HFFc6 (cell line): ENCODE results near the gene REX1BD. TPM values are rescaled to one million over a fixed set of nuclear protein-coding genes. Genes with fewer than 3 reads are reported as not detected.

Experiments
- DNase-seq: peaks from one replicate; pipeline ENCODE4 v3.0.0-alpha.2; 2018
- H3K27ac Mint-ChIP-seq: 2 replicates; pipeline ENCODE4 v1.8.0; 2020; ENCODE audit warnings: mild to moderate bottlenecking, mixed read lengths
- H3K27me3 Mint-ChIP-seq: 2 replicates; pipeline ENCODE4 v1.8.0; 2021; ENCODE audit warnings: mild to moderate bottlenecking, moderate library complexity, mixed read lengths; ENCODE audit not compliant: insufficient read depth
- H3K36me3 Mint-ChIP-seq: 2 replicates; pipeline ENCODE4 v1.8.0; 2021; ENCODE audit warnings: low read depth, mixed read lengths
- H3K4me1 Mint-ChIP-seq: 2 replicates; pipeline ENCODE4 v1.8.0; 2020; ENCODE audit warnings: low read depth, mixed read lengths
- H3K4me3 Mint-ChIP-seq: 2 replicates; pipeline ENCODE4 v1.8.0; 2020; ENCODE audit warnings: mild to moderate bottlenecking, moderate library complexity, mixed read lengths
- H3K9me3 Mint-ChIP-seq: 2 replicates; pipeline ENCODE4 v1.8.0; 2020; ENCODE audit warnings: mild to moderate bottlenecking, mixed read lengths
- total RNA-seq, 6 experiments: library from RNA; stranded (reverse); fragmentation: NEBNext Ultra II Directional; extraction: Animal tissue kit (Norgen Biotek cat#: 25700); gene quantifications; 2 replicates in 1 of 6; 3 replicates in 5 of 6; pipeline ENCODE4 v1.2.3, GENCODE V29; 2021
- TF ChIP-seq, protein P1 (sequence below): fragments of 200-600 bp; sonication (generic); IDR thresholded peaks from 2 replicates; pipeline ENCODE4 v1.5.0; 2021; ENCODE audit warnings: antibody characterized with exemption, mild to moderate bottlenecking

The REX1BD gene
- total RNA-seq, 6 experiments from 2014 or later, result 50.2 to 73.8 (median 60.8) TPM

DNA sequence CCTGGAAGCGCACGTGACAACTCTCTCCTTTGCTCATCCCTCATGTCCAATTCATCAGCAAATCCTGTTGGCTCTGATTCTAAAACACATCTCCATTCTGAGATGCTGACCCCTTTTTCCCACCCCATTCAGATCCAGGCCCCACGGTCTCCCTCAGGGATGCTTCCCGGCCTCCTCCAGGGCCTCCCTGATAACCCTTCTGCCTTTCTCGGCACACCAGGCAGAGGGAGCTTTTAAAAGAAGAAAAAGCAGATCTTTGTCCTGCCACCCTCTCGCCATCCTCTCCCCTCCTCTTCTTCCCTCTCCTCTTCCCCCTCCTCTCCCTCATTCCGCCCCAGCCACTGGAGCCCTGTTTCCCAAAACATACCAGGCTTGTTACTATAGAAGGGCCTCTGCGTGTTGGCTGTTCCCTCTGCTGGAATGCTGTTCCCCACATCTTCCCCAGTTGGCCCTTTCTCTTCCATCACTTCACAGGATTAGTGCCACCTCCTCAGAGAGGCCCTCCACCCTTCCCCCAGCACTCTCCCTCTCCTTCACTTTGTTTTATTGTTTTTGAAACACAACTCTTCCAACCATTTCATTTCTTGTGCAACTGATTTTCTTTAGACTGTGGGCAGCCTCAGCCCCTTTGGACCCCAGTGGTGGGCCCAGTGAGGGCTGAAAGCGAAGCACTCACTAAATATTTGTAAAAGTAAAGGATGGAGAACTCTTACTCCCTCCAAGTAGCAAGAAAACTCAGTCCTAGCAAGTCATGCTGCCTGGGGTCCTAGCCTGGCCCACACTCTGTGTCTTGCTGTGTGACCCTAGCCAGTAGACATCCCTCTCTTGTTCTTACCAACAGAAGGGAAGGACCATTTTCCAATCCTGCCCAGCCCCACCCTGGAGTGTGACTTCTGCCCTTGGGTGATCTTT is 20.5 kb downstream of the REX1BD start:
- TF ChIP-seq, protein P1, sequence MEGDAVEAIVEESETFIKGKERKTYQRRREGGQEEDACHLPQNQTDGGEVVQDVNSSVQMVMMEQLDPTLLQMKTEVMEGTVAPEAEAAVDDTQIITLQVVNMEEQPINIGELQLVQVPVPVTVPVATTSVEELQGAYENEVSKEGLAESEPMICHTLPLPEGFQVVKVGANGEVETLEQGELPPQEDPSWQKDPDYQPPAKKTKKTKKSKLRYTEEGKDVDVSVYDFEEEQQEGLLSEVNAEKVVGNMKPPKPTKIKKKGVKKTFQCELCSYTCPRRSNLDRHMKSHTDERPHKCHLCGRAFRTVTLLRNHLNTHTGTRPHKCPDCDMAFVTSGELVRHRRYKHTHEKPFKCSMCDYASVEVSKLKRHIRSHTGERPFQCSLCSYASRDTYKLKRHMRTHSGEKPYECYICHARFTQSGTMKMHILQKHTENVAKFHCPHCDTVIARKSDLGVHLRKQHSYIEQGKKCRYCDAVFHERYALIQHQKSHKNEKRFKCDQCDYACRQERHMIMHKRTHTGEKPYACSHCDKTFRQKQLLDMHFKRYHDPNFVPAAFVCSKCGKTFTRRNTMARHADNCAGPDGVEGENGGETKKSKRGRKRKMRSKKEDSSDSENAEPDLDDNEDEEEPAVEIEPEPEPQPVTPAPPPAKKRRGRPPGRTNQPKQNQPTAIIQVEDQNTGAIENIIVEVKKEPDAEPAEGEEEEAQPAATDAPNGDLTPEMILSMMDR, result no peak
- no peak overlapping the region for H3K4me3 Mint-ChIP-seq
- DNase-seq, result no peak
- no peaks in the 10 kb centered on the region for H3K9me3 Mint-ChIP-seq
- H3K27me3 Mint-ChIP-seq, result peaks cover 51% of the 10 kb centered on the region
- H3K27ac Mint-ChIP-seq, result no peak overlapping the region
- H3K36me3 Mint-ChIP-seq, result no peaks in the 10 kb centered on the region
- H3K4me1 Mint-ChIP-seq, result peaks cover 4% of the 10 kb centered on the region; the same call in 1 of the 2 replicates

GRCh38 chr19:18609717-18610051 is 21.1 kb downstream of the REX1BD start:
- H3K4me3 Mint-ChIP-seq, result no peak overlapping the region
- peaks cover 4% of the 10 kb centered on the region; the same call in 1 of the 2 replicates for H3K4me1 Mint-ChIP-seq
- H3K27ac Mint-ChIP-seq, result no peak overlapping the region
- DNase-seq, result no peak
- H3K9me3 Mint-ChIP-seq, result no peaks in the 10 kb centered on the region
- peaks cover 56% of the 10 kb centered on the region for H3K27me3 Mint-ChIP-seq
- TF ChIP-seq, protein P1, result no peak
- H3K36me3 Mint-ChIP-seq, result no peaks in the 10 kb centered on the region

GRCh38 chr19:18610245-18610555 is 21.6 kb downstream of the REX1BD start:
- peaks cover 57% of the 10 kb centered on the region for H3K27me3 Mint-ChIP-seq
- no peak overlapping the region for H3K4me3 Mint-ChIP-seq
- no peaks in the 10 kb centered on the region for H3K36me3 Mint-ChIP-seq
- TF ChIP-seq, protein P1, result no peak
- H3K9me3 Mint-ChIP-seq, result no peaks in the 10 kb centered on the region
- peaks cover 4% of the 10 kb centered on the region; the same call in 1 of the 2 replicates for H3K4me1 Mint-ChIP-seq
- H3K27ac Mint-ChIP-seq, result no peak overlapping the region
- DNase-seq, result no peak

GRCh38 chr19:18610556-18611326 is 22.1 kb downstream of the REX1BD start:
- no peak for DNase-seq
- Mint-ChIP-seq H3K36me3 (no peaks in the 10 kb centered on the region), H3K27me3 (peaks cover 56% of the 10 kb centered on the region), H3K27ac (no peak overlapping the region), H3K9me3 (no peaks in the 10 kb centered on the region), H3K4me1 (peaks cover 4% of the 10 kb centered on the region; the same call in 1 of the 2 replicates), H3K4me3 (no peak overlapping the region)
- TF ChIP-seq, protein P1, result no peak

DNA sequence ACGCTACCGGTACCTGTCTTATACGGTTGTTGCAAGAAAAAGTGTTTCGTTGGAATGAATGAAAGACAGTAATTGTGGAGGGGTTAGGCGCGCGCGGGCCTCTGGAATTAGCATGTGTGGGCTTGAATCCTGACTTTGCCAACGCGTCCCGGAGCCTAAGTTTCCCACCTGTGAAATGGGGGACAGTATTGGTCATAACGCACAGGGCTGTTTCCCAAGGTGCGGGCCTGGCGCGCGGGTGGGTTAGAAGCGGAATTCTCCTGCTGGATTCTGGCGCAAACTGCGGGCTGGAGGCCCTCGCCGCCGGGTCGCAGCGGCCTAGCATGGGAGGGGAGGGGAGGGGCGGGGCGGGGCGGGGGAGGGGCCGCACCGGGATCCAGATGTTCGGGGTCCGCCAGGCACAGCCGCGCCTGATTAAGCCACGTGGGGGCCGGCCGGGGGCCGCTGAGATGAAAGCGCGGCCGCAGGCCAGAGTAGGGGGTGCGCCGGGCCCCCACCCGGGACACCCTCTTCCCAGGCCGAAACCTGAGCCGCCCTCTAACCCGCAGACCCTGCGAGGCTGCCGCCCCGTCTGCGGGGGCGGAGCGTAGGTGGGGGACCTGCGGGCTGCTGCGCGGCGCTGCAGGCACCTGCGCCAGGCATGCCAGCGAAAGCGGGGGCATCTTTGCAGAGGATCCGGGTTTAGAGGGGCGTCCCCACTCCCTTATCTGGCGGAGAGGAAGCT is 22.9 kb downstream of the REX1BD start:
- no peak overlapping the region for H3K27ac Mint-ChIP-seq
- DNase-seq, result no peak
- H3K27me3 Mint-ChIP-seq, result peaks cover 62% of the 10 kb centered on the region
- no peak overlapping the region for H3K4me3 Mint-ChIP-seq
- H3K36me3 Mint-ChIP-seq, result no peaks in the 10 kb centered on the region
- no peaks in the 10 kb centered on the region for H3K9me3 Mint-ChIP-seq
- peaks cover 4% of the 10 kb centered on the region; the same call in 1 of the 2 replicates for H3K4me1 Mint-ChIP-seq
- TF ChIP-seq, protein P1, result no peak
